CD4-positive, alpha-beta T cell treated with Interleukin-17A for 1 hour (primary cell): ENCODE results near the gene CARMIL1.

ENCODE experiments used
- DNase-seq: peaks from one replicate; pipeline ENCODE4 v3.0.0-alpha.2; 2020

CARMIL1 gene

GRCh38 chr6:25484900-25485299 is 205.7 kb downstream of the CARMIL1 start:
- no peak for DNase-seq

- no peak for DNase-seq
Observed at GRCh38 chr6:25485821-25486534, 206.8 kb downstream of the CARMIL1 start.

GRCh38 chr6:25486550-25486949 is 207.4 kb downstream of the CARMIL1 start:
- DNase-seq: no peak

GRCh38 chr6:25487012-25487411 is 207.8 kb downstream of the CARMIL1 start:
- no peak for DNase-seq

- DNase-seq: no peak
Observed at GRCh38 chr6:25488156-25488555, 209.0 kb downstream of the CARMIL1 start.

GRCh38 chr6:25489399-25489798 is 210.2 kb downstream of the CARMIL1 start:
- no peak for DNase-seq

- peak; percentile 70 for DNase-seq
Observed at GRCh38 chr6:25490018-25490801, 211.0 kb downstream of the CARMIL1 start.

- DNase-seq: no peak
Observed at GRCh38 chr6:25492951-25493350, 213.8 kb downstream of the CARMIL1 start.

GRCh38 chr6:25494469-25494868 is 215.3 kb downstream of the CARMIL1 start:
- no peak for DNase-seq

- no peak for DNase-seq
Observed at GRCh38 chr6:25497383-25498040, 218.3 kb downstream of the CARMIL1 start.

- DNase-seq: no peak
Observed at GRCh38 chr6:25498505-25498904, 219.3 kb downstream of the CARMIL1 start.

- DNase-seq: no peak
Observed at GRCh38 chr6:25499615-25500235, 220.6 kb downstream of the CARMIL1 start.

- DNase-seq: no peak
Observed at GRCh38 chr6:25503686-25504085, 224.5 kb downstream of the CARMIL1 start.

- DNase-seq: no peak
Observed at GRCh38 chr6:25504661-25505060, 225.5 kb downstream of the CARMIL1 start.

GRCh38 chr6:25506020-25506419 is 226.8 kb downstream of the CARMIL1 start:
- no peak for DNase-seq

- DNase-seq: no peak
Observed at GRCh38 chr6:25508051-25508450, 228.9 kb downstream of the CARMIL1 start.

- no peak for DNase-seq
Observed at GRCh38 chr6:25511376-25511775, 232.2 kb downstream of the CARMIL1 start.

GRCh38 chr6:25512560-25512959 is 233.4 kb downstream of the CARMIL1 start:
- DNase-seq: no peak

- DNase-seq: no peak
Observed at GRCh38 chr6:25519856-25520255, 240.7 kb downstream of the CARMIL1 start.

- DNase-seq: no peak
Observed at GRCh38 chr6:25524542-25524941, 245.4 kb downstream of the CARMIL1 start.

- no peak for DNase-seq
Observed at GRCh38 chr6:25525078-25525477, 245.9 kb downstream of the CARMIL1 start.

GRCh38 chr6:25534942-25535631 is 255.9 kb downstream of the CARMIL1 start:
- no peak for DNase-seq
